MM.1S (cell line): ENCODE results near the gene TOX4.

ENCODE experiments used
- DNase-seq: peaks from one replicate; pipeline ENCODE4 v3.0.0-alpha.2; 2015
- H2AFZ ChIP-seq: fragments of 300-600 bp; sonication (generic); 2 replicates; pipeline ENCODE4 v1.6.0; 2016; ENCODE audit warnings: antibody characterized with exemption, low read length
- H3F3A ChIP-seq: fragments of 300-600 bp; sonication (generic); 2 replicates; pipeline ENCODE4 v1.6.1; 2016; ENCODE audit warnings: mild to moderate bottlenecking, antibody characterized with exemption, low read length, moderate library complexity, mixed read lengths; ENCODE audit not compliant: insufficient read depth
- H3K27ac ChIP-seq: fragments of 300-600 bp; sonication (generic); 2 replicates; pipeline ENCODE4 v1.5.1; 2016; ENCODE audit warnings: mild to moderate bottlenecking, low read length
- H3K27me3 ChIP-seq: fragments of 300-600 bp; sonication (generic); replicated peaks from 2 replicates; pipeline ENCODE4 v1.6.0; 2016; ENCODE audit warnings: low read length; ENCODE audit not compliant: insufficient read depth
- H3K36me3 ChIP-seq: fragments of 300-600 bp; sonication (generic); replicated peaks from 2 replicates; pipeline ENCODE4 v1.6.1; 2016; ENCODE audit warnings: mild to moderate bottlenecking, low read length, mixed read lengths; ENCODE audit not compliant: insufficient read depth
- H3K4me1 ChIP-seq: fragments of 300-600 bp; sonication (generic); 2 replicates; pipeline ENCODE4 v1.6.1; 2016; ENCODE audit warnings: low read length, mixed read lengths
- H3K4me2 ChIP-seq: fragments of 300-600 bp; sonication (generic); 2 replicates; pipeline ENCODE4 v1.6.0; 2016; ENCODE audit warnings: low read depth, low read length
- H3K4me3 ChIP-seq: fragments of 300-600 bp; sonication (generic); 2 replicates; pipeline ENCODE4 v1.5.1; 2016; ENCODE audit warnings: low read length, mixed read lengths
- H3K79me2 ChIP-seq: fragments of 300-600 bp; sonication (generic); 2 replicates; pipeline ENCODE4 v1.6.1; 2016; ENCODE audit warnings: mixed run types, low read length, mixed read lengths
- H3K9ac ChIP-seq: fragments of 300-600 bp; sonication (generic); 2 replicates; pipeline ENCODE4 v1.6.1; 2016; ENCODE audit warnings: low read length, mixed read lengths
- H3K9me2 ChIP-seq: fragments of 300-600 bp; sonication (generic); replicated peaks from 2 replicates; pipeline ENCODE4 v1.6.1; 2016; ENCODE audit warnings: mild to moderate bottlenecking, low read length, mixed read lengths; ENCODE audit not compliant: insufficient read depth
- H3K9me3 ChIP-seq: fragments of 300-600 bp; sonication (generic); replicated peaks from 2 replicates; pipeline ENCODE4 v1.6.1; 2016; ENCODE audit warnings: mild to moderate bottlenecking, low read length, mixed read lengths; ENCODE audit not compliant: insufficient read depth
- H4K20me1 ChIP-seq: fragments of 300-600 bp; sonication (generic); 2 replicates; pipeline ENCODE4 v1.6.1; 2016; ENCODE audit warnings: mild to moderate bottlenecking, low read length, moderate library complexity, mixed read lengths; ENCODE audit not compliant: insufficient read depth
- CTCF ChIP-seq: fragments of 300-600 bp; sonication (generic); IDR thresholded peaks from 2 replicates; pipeline ENCODE4 v1.5.1; 2016; ENCODE audit warnings: antibody characterized with exemption, low read length, mixed read lengths
- EZH2 ChIP-seq: fragments of 300-600 bp; sonication (generic); optimal IDR thresholded peaks from 2 replicates; pipeline ENCODE3; 2017; ENCODE audit warnings: low read depth, mild to moderate bottlenecking, antibody characterized with exemption, low read length, mixed read lengths
- EZH2phosphoT487 ChIP-seq: fragments of 300-600 bp; sonication (generic); IDR thresholded peaks from 2 replicates; pipeline ENCODE4 v1.6.1; 2018; ENCODE audit warnings: antibody characterized with exemption, low read length

Gene TOX4

GRCh38 chr14:21523203-21523602, 46.2 kb downstream of the TOX4 start:
- no peak overlapping the region for H3K4me3 ChIP-seq
- H3K9me2 ChIP-seq: no peaks in the 10 kb centered on the region
- no peaks in the 10 kb centered on the region for H3K79me2 ChIP-seq
- H3K9ac ChIP-seq: no peak overlapping the region
- H2AFZ ChIP-seq: no peak overlapping the region
- H3F3A ChIP-seq: no peaks in the 10 kb centered on the region
- no peak for DNase-seq
- TF ChIP-seq CTCF: no peak
- no peak for TF ChIP-seq EZH2phosphoT487
- no peak for TF ChIP-seq EZH2
- H3K27me3 ChIP-seq: no peaks in the 10 kb centered on the region
- H3K9me3 ChIP-seq: no peaks in the 10 kb centered on the region
- no peaks in the 10 kb centered on the region for H3K36me3 ChIP-seq
- H3K4me1 ChIP-seq: no peaks in the 10 kb centered on the region
- no peak overlapping the region for H3K27ac ChIP-seq
- H3K4me2 ChIP-seq: no peak overlapping the region
- no peaks in the 10 kb centered on the region for H4K20me1 ChIP-seq

- Histone ChIP-seq H4K20me1 (no peaks in the 10 kb centered on the region), H3K9me3 (no peaks in the 10 kb centered on the region), H2AFZ (no peak overlapping the region), H3F3A (no peaks in the 10 kb centered on the region), H3K4me2 (no peak overlapping the region), H3K4me1 (no peaks in the 10 kb centered on the region), H3K9ac (no peak overlapping the region), H3K9me2 (no peaks in the 10 kb centered on the region), H3K36me3 (no peaks in the 10 kb centered on the region), H3K79me2 (no peaks in the 10 kb centered on the region), H3K27ac (no peak overlapping the region), H3K4me3 (no peak overlapping the region), H3K27me3 (no peaks in the 10 kb centered on the region)
- TF ChIP-seq CTCF (no peak), EZH2phosphoT487 (no peak), EZH2 (no peak)
- no peak for DNase-seq
These were observed 47.8 kb downstream of the TOX4 start for GRCh38 chr14:21524575-21525490.

- Histone ChIP-seq H3K9me2 (no peaks in the 10 kb centered on the region), H3K79me2 (no peaks in the 10 kb centered on the region), H4K20me1 (no peaks in the 10 kb centered on the region), H3K4me3 (no peak overlapping the region), H3K36me3 (no peaks in the 10 kb centered on the region), H3K4me2 (no peak overlapping the region), H3K27ac (no peak overlapping the region), H2AFZ (no peak overlapping the region), H3K9ac (no peak overlapping the region), H3K27me3 (no peaks in the 10 kb centered on the region), H3K9me3 (no peaks in the 10 kb centered on the region), H3K4me1 (no peaks in the 10 kb centered on the region), H3F3A (no peaks in the 10 kb centered on the region)
- no peak for DNase-seq
- no peak for TF ChIP-seq EZH2phosphoT487
- TF ChIP-seq EZH2: no peak
- no peak for TF ChIP-seq CTCF
These were observed 48.6 kb downstream of the TOX4 start for GRCh38 chr14:21525571-21525961.
